Superior temporal gyrus (tissue), 1 donor: ENCODE results near the gene DCAF11.
A peak's percentile ranks its signal among the peaks of the same experiment; 100 is the strongest.

Experiments used
- DNase-seq: peaks from one replicate; pipeline ENCODE4 v3.0.0-alpha.2; 2016; ENCODE audit errors: extremely low spot score

Gene DCAF11

GRCh38 chr14:24079491-24080141 is 35.0 kb upstream of the DCAF11 start:
- peak; percentile 48 for DNase-seq

DNA sequence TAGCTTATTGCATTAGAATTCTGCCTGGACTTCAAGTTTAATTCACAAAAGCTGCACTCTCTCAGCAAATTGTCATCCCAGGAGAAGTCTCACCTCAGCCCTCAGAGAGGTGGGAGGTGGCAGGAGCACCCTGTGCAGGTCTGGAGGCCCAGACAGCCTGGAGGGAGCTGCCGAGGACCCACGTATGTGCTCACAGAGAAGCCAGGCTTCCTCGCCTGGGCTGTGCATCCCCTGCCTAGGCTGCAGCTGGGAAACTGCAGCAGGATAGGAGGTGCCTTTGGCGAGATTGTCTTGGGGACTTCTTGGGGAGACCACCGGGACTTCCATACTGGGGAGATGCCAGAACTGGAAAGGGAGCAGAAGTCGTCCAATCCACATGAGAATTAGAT is 34.4 kb upstream of the DCAF11 start:
- no peak for DNase-seq

DNA sequence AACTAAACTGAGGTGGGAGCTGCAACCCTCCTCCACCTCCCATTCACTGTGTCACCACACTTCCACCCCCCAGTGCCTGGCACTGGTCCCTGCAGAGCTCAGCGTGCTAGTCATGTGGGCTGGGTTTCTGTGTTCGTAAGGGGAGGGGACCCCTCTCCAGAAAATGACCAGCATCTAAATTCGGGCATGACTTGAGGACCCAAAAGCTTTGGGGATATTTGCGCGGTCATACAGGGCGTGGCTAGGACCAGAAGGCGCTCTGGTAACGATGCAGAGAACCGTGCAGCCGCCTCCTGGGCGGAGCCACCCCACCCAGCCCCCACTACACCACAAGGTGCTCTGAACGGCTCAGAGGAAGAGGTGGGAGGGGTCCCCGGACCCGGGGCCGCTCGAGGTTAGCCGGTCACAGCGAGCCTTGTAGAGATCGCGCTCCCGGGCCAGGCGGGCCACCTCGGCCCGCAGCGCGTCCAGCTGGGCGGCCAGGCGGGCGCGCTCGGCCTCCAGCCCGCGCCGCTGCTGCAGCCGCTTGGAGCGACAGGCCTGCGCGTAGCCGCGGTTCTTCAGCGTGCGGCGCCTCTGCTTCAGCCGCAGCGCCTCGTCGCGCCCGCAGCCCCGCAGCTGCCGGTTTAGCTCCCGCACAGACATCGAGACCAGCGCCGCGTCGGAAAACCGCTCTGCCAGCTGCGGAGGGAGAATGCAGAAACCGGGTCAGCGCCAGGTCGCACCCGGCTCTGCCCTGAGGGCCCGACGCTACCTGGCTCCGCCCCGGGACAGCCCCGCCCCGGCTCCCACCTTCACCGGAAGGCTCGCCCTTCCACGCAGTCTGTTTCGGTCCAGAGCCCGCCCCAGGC is 33.5 kb upstream of the DCAF11 start:
- peak; percentile 64 for DNase-seq

GRCh38 chr14:24081739-24082211 is 32.8 kb upstream of the DCAF11 start:
- no peak for DNase-seq

- no peak for DNase-seq
These were observed 32.0 kb upstream of the DCAF11 start for GRCh38 chr14:24082411-24083080.

- no peak for DNase-seq
These were observed 31.1 kb upstream of the DCAF11 start for GRCh38 chr14:24083462-24083861.

GRCh38 chr14:24084440-24084839 is 30.1 kb upstream of the DCAF11 start:
- no peak for DNase-seq

DNA sequence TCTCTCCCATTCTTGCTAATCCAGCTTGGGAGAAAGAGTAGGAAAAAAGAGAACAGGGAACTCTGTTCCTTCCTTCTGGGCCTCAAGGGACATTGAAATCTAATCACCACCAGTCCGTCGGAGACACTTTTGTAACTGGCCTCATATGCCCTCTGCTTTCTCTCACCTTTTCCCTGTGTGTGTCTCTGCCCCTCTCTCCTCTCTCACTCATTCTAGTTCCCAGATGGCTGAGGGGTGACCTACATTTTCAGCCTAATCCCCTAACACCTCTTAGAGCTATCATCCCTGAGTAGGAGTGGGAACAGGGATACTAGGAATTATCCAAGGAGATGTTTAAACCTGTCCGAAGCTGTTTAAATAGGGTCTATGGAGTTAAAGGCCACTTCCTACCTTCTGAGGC is 29.4 kb upstream of the DCAF11 start:
- DNase-seq, result no peak

- no peak for DNase-seq
These were observed 28.2 kb upstream of the DCAF11 start for GRCh38 chr14:24086193-24086955.

DNA sequence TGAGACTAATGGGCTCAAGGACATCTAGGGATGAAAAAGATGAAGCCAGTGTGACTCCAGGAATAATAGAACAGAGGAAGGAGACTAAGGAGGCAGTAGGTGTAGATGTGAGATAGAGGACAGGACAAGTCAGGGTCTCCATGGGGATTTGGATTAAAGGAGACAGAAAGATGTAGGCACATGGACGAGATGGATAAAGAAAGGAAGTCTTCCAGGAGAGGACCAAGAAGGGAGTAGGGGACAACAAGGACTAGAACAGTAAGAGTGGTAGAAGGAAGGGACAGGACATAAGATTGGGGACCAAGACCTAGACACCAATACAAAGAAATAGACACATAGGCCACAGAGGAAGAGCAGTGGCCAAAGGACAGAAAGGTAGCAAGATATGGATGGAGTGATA is 27.6 kb upstream of the DCAF11 start:
- no peak for DNase-seq

- DNase-seq, result no peak
These were observed 26.5 kb upstream of the DCAF11 start for GRCh38 chr14:24088095-24088494.

DNA sequence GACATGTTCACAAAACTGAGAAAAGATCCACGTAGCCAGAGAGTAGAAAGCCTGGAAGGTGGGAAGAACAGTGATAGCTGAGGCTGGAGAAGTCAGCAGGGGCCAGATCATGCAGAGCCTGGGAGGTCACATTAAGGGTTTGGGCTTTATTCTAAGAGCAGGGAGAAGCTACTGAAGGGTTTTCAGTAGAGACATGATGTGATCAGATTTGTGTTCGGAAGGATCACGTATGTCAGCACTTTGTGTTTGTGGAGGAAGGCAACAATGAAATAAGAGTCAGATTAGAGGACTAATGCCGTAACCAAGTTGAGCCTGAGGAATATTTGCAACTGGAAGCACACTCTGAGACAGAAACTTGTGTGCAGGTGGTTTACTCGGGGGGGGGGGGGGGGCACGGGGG is 24.7 kb upstream of the DCAF11 start:
- DNase-seq, result no peak

DNA sequence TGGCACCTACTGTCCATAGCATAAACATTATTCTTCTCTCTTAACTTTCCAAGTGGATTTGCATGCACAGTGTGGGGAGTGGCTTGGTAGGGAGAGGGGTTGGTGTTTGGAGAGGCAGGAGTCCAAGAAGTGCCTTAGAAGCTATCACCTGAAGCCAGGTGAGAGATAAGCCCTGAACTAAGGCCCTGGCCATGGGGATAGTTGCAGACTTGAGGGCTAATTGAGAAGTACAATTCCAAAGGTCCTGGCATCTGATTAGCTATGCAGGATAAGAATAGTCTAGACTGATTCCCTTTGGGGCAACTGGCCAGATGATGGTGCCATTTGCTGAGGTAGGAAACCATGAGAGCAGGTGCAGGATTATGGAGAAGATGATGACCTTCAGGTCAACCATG is 22.5 kb upstream of the DCAF11 start:
- DNase-seq, result no peak

DNA sequence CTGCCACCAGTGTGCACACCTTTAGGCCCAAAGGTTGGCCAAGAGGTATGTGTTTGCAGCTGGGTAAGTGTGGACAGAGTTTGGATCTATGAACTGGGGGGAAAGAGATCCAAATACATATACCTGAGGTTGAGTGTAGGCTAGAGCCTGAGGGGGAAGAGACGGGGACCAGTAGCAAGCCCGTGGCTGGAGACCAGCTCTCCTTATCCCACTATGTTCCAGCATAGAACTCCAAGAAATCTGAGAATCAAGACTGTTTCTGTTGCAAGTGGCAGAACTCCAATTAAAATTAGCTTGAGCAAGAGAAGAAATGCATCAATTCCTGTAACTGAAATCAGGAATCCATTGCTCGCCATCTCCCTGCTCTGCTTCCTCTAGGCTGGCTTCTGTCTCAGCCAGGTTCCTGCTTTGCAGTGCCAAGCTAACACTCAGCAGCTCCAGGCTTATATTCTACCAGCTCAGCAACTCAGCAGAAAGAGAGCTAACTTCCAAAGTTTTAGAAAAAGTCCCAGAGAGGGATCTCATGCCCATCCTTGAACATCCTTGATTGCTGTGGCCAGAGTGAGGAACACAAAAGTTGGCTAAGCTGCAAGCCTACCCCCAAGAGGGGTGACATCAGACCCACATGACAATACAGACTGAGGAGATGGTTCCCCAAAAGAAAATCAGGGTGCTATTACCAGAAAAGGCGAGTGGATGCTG is 21.9 kb upstream of the DCAF11 start:
- no peak for DNase-seq

GRCh38 chr14:24093207-24093900 is 21.2 kb upstream of the DCAF11 start:
- no peak for DNase-seq

DNA sequence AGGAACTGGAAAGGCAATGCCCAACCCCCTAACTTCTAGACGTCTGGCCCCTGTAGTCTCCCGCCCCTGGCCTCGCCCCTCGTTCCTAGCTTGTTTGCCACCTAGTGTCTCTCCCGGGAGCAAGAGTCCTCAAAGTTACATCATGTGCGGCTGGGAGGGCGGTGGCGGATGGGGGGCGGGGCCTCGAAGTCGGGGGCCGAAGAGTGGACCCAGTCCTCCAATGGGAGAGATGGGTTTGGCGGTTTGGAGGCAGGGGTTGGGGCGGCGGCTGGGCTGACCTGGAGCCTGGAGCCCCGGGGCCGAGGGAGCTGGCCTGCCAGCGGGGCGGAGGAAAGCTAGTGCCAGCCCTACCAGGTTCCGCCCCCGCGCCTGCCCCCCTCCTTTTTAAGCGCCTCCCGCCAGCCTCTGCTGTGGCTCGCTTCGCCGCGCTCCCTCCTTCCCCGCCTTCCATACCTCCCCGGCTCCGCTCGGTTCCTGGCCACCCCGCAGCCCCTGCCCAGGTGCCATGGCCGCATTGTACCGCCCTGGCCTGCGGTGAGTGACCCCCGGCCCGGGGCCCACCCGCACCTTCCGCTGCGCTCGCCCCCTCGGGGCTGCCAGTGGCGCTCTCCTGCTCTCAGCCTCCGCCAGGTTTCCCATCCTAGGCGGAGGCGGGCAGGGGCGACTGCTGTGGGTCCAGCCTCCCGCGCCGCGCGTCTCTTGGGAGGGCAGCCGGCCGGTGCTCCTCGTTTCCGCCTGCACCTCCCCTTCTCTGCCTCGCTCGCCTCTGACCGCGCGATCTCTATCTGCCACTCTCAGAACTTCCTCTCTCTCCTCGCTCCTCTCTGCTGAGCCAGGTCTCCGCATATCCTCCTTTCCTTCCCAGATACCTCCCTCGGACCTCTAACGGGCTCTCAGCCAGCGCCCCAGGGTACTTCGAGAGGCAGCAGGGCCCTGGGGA is 20.4 kb upstream of the DCAF11 start, which contains the start of gene PCK2:
PCK2 (plus strand) TSS at position 411 of the 940 bp plus-strand sequence; CDS start at position 506, 95 bp downstream.
- DNase-seq, result no peak

DNA sequence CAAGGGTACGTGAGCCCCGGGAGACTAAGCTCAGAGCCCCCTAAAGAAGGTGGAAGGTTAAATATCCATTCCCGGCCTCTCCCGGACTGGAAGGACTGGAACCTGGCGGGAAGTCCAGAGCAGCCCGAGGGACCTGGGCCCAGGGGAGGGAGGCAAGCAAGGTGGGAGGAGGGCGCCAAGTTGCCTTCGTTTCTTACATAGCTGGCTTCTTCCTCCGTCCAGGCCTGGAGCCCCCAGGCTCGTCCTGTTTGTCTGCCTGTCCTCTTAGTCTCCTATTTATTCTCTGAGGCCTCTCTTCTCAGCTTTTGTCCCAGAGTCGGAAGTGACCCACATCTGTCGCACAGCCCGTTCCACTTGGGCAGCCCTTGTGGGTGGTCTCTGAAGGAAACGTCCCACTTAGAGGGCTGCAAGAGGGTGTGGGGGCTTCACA is 19.7 kb upstream of the DCAF11 start:
- no peak for DNase-seq

- no peak for DNase-seq
These were observed 19.1 kb upstream of the DCAF11 start for GRCh38 chr14:24095271-24096068.
